ENCODE results near the gene NCOA3. TPM values are rescaled to one million over a fixed set of nuclear protein-coding genes. Genes with fewer than 3 reads are reported as not detected.

NCOA3 gene
- polyA plus RNA-seq, 3 donors, result 13.5 to 21.8 (median 21.3) TPM

DNA sequence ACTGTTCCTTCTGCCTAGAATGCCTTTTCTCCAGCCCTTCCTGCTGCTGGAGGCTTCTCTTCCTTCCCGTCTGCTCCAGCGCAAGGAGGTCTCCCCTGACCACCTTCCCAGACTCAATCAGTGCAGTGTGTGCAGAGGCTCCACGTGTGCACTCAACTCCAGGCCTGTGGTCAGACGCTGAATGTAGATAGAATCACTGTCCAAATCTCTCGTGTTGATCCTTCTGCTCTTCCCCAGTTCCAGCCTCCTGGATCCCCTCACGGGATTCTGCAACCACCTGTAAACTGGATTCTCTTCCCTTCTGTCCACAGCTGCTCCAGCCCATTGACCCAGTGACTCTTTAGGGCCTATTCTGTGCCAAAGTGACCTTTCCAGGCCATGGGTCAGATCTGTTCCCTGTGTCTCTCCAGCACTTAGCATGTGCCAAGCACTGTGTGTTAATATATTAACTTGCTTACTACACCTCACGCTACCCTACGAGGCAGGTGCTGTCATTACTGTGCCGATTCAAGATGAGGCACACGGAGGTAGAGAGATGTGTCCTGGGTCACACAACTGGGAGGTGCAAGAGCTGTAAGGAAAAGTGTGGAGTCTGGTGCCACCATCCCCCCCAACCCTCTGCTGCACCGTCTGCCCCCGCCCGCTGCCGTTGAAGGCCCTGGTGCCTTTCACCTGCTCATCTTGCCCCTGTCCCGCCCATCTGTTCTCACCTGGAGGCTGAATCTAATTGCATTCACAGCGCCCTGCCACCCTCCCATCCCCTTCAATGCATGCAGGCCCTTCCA is 171.4 kb downstream of the NCOA3 start:
- WGBS (ENCODE audit: insufficient coverage), result 97% methylated on average over 11 of the region's 16 CpGs
- H3K27ac Mint-ChIP-seq, result peak overlapping the region in 1 of 7 donors; percentile 57
- no peak for TF ChIP-seq CTCF (IDR thresholded peaks at IDR 0.05)

DNA sequence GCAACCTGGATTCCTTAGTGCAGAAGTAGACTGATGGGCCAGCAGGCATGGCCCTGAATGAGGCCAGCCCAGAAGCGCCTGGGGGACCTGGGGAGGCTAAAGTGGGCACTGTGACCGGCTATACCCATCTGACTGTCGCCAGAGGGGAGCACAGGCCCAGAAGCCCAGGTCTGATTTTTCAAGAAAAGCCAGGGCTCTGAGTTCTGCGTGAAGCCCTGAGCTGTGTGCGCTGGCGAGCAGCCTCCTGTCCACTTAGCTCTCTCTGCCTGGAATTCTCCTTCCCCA is 171.9 kb downstream of the NCOA3 start:
- H3K4me1 Mint-ChIP-seq, result no peaks in the 10 kb centered on the region
- Histone ChIP-seq H3K4me2 (replicated peaks; ENCODE audit: extremely low read depth, low read length, poor library complexity, severe bottlenecking) (no peak overlapping the region), H3K36me3 (replicated peaks in 1 of 2; ENCODE audit: control insufficient read depth in 1 of 2, insufficient read depth in 2 of 2, low read length in 2 of 2) (peaks cover 80 to 98% of the 10 kb centered on the region in 2 donors), H3K27ac (ENCODE audit: low read depth in 1 of 2, low read length in 2 of 2) (no peak overlapping the region), H3K9ac (ENCODE audit: insufficient read depth, low read length, poor library complexity, severe bottlenecking) (no peak overlapping the region), H3K9me3 (replicated peaks in 1 of 2; ENCODE audit: control insufficient read depth in 1 of 2, insufficient read depth in 1 of 2, low read length in 2 of 2) (no peaks in the 10 kb centered on the region), H2AFZ (ENCODE audit: insufficient read depth, low read depth, low read length, poor library complexity, severe bottlenecking) (no peak overlapping the region), H4K20me1 (ENCODE audit: insufficient read depth, low read length) (peaks cover 95% of the 10 kb centered on the region), H3K4me3 (replicated peaks in 1 of 3; ENCODE audit: low read depth in 2 of 3, low read length in 3 of 3) (no peak overlapping the region), H3K4me1 (ENCODE audit: control insufficient read depth in 1 of 2, insufficient read depth in 2 of 2, low read length in 2 of 2) (no peaks in the 10 kb centered on the region), H3K79me2 (ENCODE audit: insufficient read depth, low read length) (no peaks in the 10 kb centered on the region), H3K27me3 (ENCODE audit: control insufficient read depth in 2 of 2, insufficient read depth in 2 of 2, low read length in 2 of 2) (no peaks in the 10 kb centered on the region)
- no peak for TF ChIP-seq CTCF (IDR thresholded peaks at IDR 0.05)
- 93% methylated on average over 6 of the region's 6 CpGs for WGBS (ENCODE audit: insufficient coverage)
- H3K9me3 Mint-ChIP-seq, result peaks cover 0 to 6% (median 0%) of the 10 kb centered on the region in 7 donors
- intact Hi-C loops (cut with micrococcal nuclease), result no loop called here
- peaks cover 94 to 98% of the 10 kb centered on the region in 2 donors for H3K36me3 Mint-ChIP-seq
- no peak for DNase-seq
- no peak overlapping the region for H3K4me3 Mint-ChIP-seq
- peaks cover 0 to 7% (median 4%) of the 10 kb centered on the region in 3 donors for H3K27me3 Mint-ChIP-seq (ENCODE audit: low read depth in 3 of 3)
- peak overlapping the region in 1 of 7 donors; percentile 76 for H3K27ac Mint-ChIP-seq

More for the DNA sequence above, 171.4 kb downstream of the NCOA3 start:
- Histone ChIP-seq H3K27ac (ENCODE audit: low read depth in 1 of 2, low read length in 2 of 2) (no peak overlapping the region), H3K36me3 (replicated peaks in 1 of 2; ENCODE audit: control insufficient read depth in 1 of 2, insufficient read depth in 2 of 2, low read length in 2 of 2) (peaks cover 80 to 98% of the 10 kb centered on the region in 2 donors), H3K9ac (ENCODE audit: insufficient read depth, low read length, poor library complexity, severe bottlenecking) (no peak overlapping the region), H3K9me3 (replicated peaks in 1 of 2; ENCODE audit: control insufficient read depth in 1 of 2, insufficient read depth in 1 of 2, low read length in 2 of 2) (no peaks in the 10 kb centered on the region), H3K4me1 (ENCODE audit: control insufficient read depth in 1 of 2, insufficient read depth in 2 of 2, low read length in 2 of 2) (no peaks in the 10 kb centered on the region), H3K27me3 (ENCODE audit: control insufficient read depth in 2 of 2, insufficient read depth in 2 of 2, low read length in 2 of 2) (no peaks in the 10 kb centered on the region), H3K4me2 (replicated peaks; ENCODE audit: extremely low read depth, low read length, poor library complexity, severe bottlenecking) (no peak overlapping the region), H2AFZ (ENCODE audit: insufficient read depth, low read depth, low read length, poor library complexity, severe bottlenecking) (no peak overlapping the region), H3K79me2 (ENCODE audit: insufficient read depth, low read length) (no peaks in the 10 kb centered on the region), H3K4me3 (replicated peaks in 1 of 3; ENCODE audit: low read depth in 2 of 3, low read length in 3 of 3) (no peak overlapping the region), H4K20me1 (ENCODE audit: insufficient read depth, low read length) (peaks cover 95% of the 10 kb centered on the region)
- H3K36me3 Mint-ChIP-seq, result peaks cover 94 to 98% of the 10 kb centered on the region in 2 donors
- DNase-seq, result no peak
- no peak overlapping the region for H3K4me3 Mint-ChIP-seq
- peaks cover 0 to 6% (median 0%) of the 10 kb centered on the region in 7 donors for H3K9me3 Mint-ChIP-seq
- intact Hi-C loops (cut with micrococcal nuclease), result no loop called here
- H3K27me3 Mint-ChIP-seq (ENCODE audit: low read depth in 3 of 3), result peaks cover 0 to 9% (median 4%) of the 10 kb centered on the region in 3 donors
- H3K4me1 Mint-ChIP-seq, result no peaks in the 10 kb centered on the region

Data from CD14-positive monocyte (primary cell).